ENCODE measurements around the gene SDK2.

SDK2 gene

DNA sequence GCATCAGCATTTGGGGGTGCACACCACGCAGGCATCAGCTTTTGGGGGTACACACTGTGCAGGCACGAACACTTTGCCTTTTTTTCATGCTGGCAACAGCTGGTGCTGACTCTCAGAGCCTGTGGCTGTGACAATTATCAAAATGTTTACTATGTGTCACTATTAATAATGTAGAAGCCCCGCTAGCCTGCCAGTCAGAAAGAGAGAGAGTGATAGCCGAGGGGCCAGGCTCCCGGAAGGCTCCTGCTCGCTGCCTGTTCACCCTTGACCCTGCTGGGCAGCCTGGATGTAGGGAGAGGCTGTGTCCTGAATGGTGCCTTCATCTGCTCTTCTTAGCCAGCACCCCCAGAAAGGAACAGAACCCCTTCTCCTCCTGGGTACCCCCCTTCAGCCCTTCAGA lies 61.9 kb downstream of the SDK2 start:
- Histone ChIP-seq H3K36me3 (ENCODE audit: control insufficient read depth in 1 of 2, insufficient read depth in 2 of 2, low read length in 2 of 2) (no peaks in the 10 kb centered on the region), H3K27me3 (ENCODE audit: low read depth, low read length) (no peaks in the 10 kb centered on the region), H3K27ac (ENCODE audit: low read length) (no peak overlapping the region), H3K9me3 (ENCODE audit: control insufficient read depth in 1 of 2, low read length in 2 of 2) (no peaks in the 10 kb centered on the region), H3K4me3 (ENCODE audit: low read depth in 1 of 2, low read length in 2 of 2) (no peak overlapping the region), H3K4me1 (ENCODE audit: control insufficient read depth in 1 of 2, insufficient read depth in 2 of 2, low read length in 2 of 2) (no peaks in the 10 kb centered on the region)

DNA sequence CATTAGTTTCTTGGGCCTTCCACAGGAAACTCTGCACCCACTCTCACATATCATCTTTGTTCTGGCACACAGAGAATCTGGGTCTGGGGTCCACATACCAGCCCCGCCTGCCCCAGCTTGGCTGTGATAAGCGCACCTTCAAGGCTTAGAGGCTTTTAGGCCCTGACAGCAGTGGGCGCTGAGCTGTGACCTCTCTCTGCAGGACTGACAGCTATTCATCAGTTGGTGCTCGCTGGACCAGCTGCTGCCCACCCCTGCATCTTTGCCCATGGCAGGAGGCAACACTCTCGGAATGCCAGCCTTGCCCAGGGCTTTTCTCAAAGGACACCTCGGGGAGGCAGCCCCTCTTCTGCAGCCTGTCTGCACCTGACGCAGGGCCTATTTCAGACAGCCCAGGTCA lies 62.9 kb downstream of the SDK2 start:
- Histone ChIP-seq H3K27ac (ENCODE audit: low read length) (no peak overlapping the region), H3K36me3 (ENCODE audit: control insufficient read depth in 1 of 2, insufficient read depth in 2 of 2, low read length in 2 of 2) (no peaks in the 10 kb centered on the region), H3K4me1 (ENCODE audit: control insufficient read depth in 1 of 2, insufficient read depth in 2 of 2, low read length in 2 of 2) (no peaks in the 10 kb centered on the region), H3K9me3 (ENCODE audit: control insufficient read depth in 1 of 2, low read length in 2 of 2) (no peaks in the 10 kb centered on the region), H3K4me3 (ENCODE audit: low read depth in 1 of 2, low read length in 2 of 2) (no peak overlapping the region), H3K27me3 (ENCODE audit: low read depth, low read length) (no peaks in the 10 kb centered on the region)

DNA sequence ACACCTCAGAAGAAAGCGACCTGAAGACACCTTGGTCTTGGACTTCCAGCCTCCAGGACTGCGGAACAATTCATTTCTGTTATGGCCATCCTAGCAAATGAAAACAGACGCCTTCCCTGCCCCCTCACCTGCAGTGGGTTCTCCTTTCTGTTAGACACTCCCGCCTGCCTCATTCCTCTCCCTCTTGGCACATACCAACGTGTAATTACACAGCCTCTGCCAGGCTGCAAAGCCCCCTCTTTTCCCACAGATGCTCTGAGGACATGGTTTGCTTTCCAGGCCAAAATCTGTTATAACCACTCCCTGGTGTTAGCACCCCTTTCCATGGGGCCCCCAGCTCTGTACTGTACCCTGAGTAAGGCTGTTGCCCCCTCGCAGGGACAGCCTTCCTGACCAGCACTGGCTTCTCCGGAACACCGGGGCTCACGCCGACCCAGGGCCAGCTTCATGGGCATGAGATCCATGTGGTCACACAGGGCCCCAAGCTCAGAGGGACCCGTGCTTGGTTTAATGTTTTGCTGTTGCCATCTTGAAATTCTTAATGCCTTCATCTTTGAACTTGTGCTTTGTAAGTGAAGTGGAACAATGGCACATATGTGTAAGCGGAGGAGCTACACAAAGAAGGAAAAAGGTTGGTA lies 64.1 kb downstream of the SDK2 start:
- no peaks in the 10 kb centered on the region for H3K27me3 ChIP-seq (ENCODE audit: low read depth, low read length)
- no peaks in the 10 kb centered on the region for H3K9me3 ChIP-seq (ENCODE audit: control insufficient read depth in 1 of 2, low read length in 2 of 2)
- H3K27ac ChIP-seq (ENCODE audit: low read length) = no peak overlapping the region
- no peak overlapping the region for H3K4me3 ChIP-seq (ENCODE audit: low read depth in 1 of 2, low read length in 2 of 2)
- no peaks in the 10 kb centered on the region for H3K36me3 ChIP-seq (ENCODE audit: control insufficient read depth in 1 of 2, insufficient read depth in 2 of 2, low read length in 2 of 2)
- H3K4me1 ChIP-seq (ENCODE audit: control insufficient read depth in 1 of 2, insufficient read depth in 2 of 2, low read length in 2 of 2) = no peaks in the 10 kb centered on the region

- no peak overlapping the region for H3K27ac ChIP-seq (ENCODE audit: low read length)
- H3K27me3 ChIP-seq (ENCODE audit: low read depth, low read length) = no peaks in the 10 kb centered on the region
Observed at GRCh38 chr17:73576556-73577098, 67.6 kb downstream of the SDK2 start.

GRCh38 chr17:73575470-73576221 lies 68.6 kb downstream of the SDK2 start:
- H3K4me3 ChIP-seq (ENCODE audit: low read depth in 1 of 2, low read length in 2 of 2) = no peak overlapping the region
- no peaks in the 10 kb centered on the region for H3K36me3 ChIP-seq (ENCODE audit: control insufficient read depth in 1 of 2, insufficient read depth in 2 of 2, low read length in 2 of 2)
- H3K9me3 ChIP-seq (ENCODE audit: control insufficient read depth in 1 of 2, low read length in 2 of 2) = no peaks in the 10 kb centered on the region
- H3K27ac ChIP-seq (ENCODE audit: low read length) = no peak overlapping the region
- H3K4me1 ChIP-seq (ENCODE audit: control insufficient read depth in 1 of 2, insufficient read depth in 2 of 2, low read length in 2 of 2) = no peaks in the 10 kb centered on the region
- no peaks in the 10 kb centered on the region for H3K27me3 ChIP-seq (ENCODE audit: low read depth, low read length)

More at GRCh38 chr17:73576556-73577098, 67.6 kb downstream of the SDK2 start:
- H3K4me3 ChIP-seq (ENCODE audit: low read depth in 1 of 2, low read length in 2 of 2) = no peak overlapping the region
- H3K36me3 ChIP-seq (ENCODE audit: control insufficient read depth in 1 of 2, insufficient read depth in 2 of 2, low read length in 2 of 2) = no peaks in the 10 kb centered on the region
- no peaks in the 10 kb centered on the region for H3K4me1 ChIP-seq (ENCODE audit: control insufficient read depth in 1 of 2, insufficient read depth in 2 of 2, low read length in 2 of 2)
- H3K9me3 ChIP-seq (ENCODE audit: control insufficient read depth in 1 of 2, low read length in 2 of 2) = no peaks in the 10 kb centered on the region

DNA sequence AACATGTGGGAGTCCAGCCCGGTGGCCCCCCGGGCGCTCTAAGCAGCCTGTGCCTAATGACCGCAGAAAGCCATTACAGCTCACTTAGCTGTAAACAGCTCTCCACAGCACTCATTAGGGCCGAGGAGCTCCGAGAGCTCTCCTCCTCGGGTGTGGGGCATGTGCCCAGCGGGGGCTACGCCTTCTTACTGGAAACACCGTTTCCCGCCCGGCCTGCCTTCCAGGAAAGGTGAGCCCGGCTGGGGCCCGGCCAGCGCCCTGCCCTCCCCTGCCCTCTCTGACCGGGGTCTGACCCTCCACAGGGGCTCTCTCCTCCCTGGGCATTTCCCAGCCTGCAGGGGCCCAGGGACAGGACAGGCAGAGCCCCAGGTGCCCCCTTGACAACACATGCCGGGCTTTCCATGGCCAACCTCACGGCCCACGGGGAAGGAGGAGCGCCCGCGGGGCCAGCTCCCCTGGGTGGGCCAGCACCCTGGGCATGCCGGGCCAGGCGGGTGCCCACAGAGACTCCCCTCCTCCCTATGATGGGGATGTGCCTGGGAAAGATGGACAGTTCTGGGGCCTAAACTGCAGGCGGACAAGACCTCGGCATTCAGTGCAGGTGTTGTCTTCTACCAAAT lies 72.6 kb downstream of the SDK2 start:
- Histone ChIP-seq H3K4me3 (ENCODE audit: low read depth in 1 of 2, low read length in 2 of 2) (no peak overlapping the region), H3K27ac (ENCODE audit: low read length) (no peak overlapping the region), H3K4me1 (ENCODE audit: control insufficient read depth in 1 of 2, insufficient read depth in 2 of 2, low read length in 2 of 2) (no peaks in the 10 kb centered on the region), H3K36me3 (ENCODE audit: control insufficient read depth in 1 of 2, insufficient read depth in 2 of 2, low read length in 2 of 2) (no peaks in the 10 kb centered on the region), H3K9me3 (ENCODE audit: control insufficient read depth in 1 of 2, low read length in 2 of 2) (no peaks in the 10 kb centered on the region), H3K27me3 (ENCODE audit: low read depth, low read length) (no peaks in the 10 kb centered on the region)

- Histone ChIP-seq H3K36me3 (ENCODE audit: control insufficient read depth in 1 of 2, insufficient read depth in 2 of 2, low read length in 2 of 2) (no peaks in the 10 kb centered on the region), H3K4me1 (ENCODE audit: control insufficient read depth in 1 of 2, insufficient read depth in 2 of 2, low read length in 2 of 2) (no peaks in the 10 kb centered on the region), H3K9me3 (ENCODE audit: control insufficient read depth in 1 of 2, low read length in 2 of 2) (no peaks in the 10 kb centered on the region), H3K27me3 (ENCODE audit: low read depth, low read length) (no peaks in the 10 kb centered on the region), H3K4me3 (ENCODE audit: low read depth in 1 of 2, low read length in 2 of 2) (no peak overlapping the region), H3K27ac (ENCODE audit: low read length) (no peak overlapping the region)
Observed at GRCh38 chr17:73569762-73570319, 74.4 kb downstream of the SDK2 start.

DNA sequence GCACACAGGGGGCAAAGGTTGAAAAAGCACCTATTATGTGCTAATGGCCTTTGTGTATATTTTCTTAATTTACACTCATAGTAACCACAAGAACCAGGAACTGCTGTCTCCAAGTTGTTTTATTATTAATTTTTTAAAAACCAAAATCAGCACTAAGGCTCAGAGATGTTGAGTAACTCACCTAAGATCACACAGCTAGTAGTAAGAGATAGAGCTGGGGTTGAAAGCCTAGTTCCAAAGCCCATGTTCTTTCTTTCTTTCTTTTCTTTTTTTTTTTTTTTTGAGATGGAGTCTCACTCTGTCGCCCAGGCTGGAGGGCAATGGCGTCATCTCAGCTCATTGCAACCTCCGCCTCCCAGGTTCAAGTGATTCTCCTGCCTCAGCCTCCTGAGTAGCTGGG lies 75.3 kb downstream of the SDK2 start:
- Histone ChIP-seq H3K4me1 (ENCODE audit: control insufficient read depth in 1 of 2, insufficient read depth in 2 of 2, low read length in 2 of 2) (no peaks in the 10 kb centered on the region), H3K4me3 (ENCODE audit: low read depth in 1 of 2, low read length in 2 of 2) (no peak overlapping the region), H3K27me3 (ENCODE audit: low read depth, low read length) (no peaks in the 10 kb centered on the region), H3K36me3 (ENCODE audit: control insufficient read depth in 1 of 2, insufficient read depth in 2 of 2, low read length in 2 of 2) (no peaks in the 10 kb centered on the region), H3K9me3 (ENCODE audit: control insufficient read depth in 1 of 2, low read length in 2 of 2) (no peaks in the 10 kb centered on the region), H3K27ac (ENCODE audit: low read length) (no peak overlapping the region)

- no peak overlapping the region for H3K4me3 ChIP-seq (ENCODE audit: low read depth in 1 of 2, low read length in 2 of 2)
- H3K9me3 ChIP-seq (ENCODE audit: control insufficient read depth in 1 of 2, low read length in 2 of 2) = no peaks in the 10 kb centered on the region
- no peak overlapping the region for H3K27ac ChIP-seq (ENCODE audit: low read length)
Observed at GRCh38 chr17:73566905-73567782, 77.1 kb downstream of the SDK2 start.

DNA sequence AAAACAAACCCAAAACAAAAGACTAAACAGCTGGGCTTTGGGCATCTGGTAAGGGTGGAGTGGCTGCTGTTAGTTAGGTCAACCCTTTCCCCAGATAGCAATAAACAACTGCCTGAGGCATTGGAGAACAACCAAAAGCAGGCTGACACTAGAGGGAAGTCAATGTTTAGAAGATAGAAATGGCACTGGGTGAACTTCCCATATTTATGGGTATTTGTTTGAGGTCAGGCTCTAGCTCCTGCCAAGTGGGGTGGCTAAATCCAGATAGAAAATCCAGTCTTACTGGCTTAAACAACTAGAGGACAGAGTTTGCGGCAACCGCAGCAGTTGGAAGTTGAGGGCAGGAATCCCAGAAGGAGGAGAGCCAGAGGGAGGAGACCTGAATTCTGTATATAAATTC lies 79.4 kb downstream of the SDK2 start:
- Histone ChIP-seq H3K36me3 (ENCODE audit: control insufficient read depth in 1 of 2, insufficient read depth in 2 of 2, low read length in 2 of 2) (no peaks in the 10 kb centered on the region), H3K9me3 (ENCODE audit: control insufficient read depth in 1 of 2, low read length in 2 of 2) (no peaks in the 10 kb centered on the region), H3K4me3 (ENCODE audit: low read depth in 1 of 2, low read length in 2 of 2) (no peak overlapping the region), H3K27me3 (ENCODE audit: low read depth, low read length) (no peaks in the 10 kb centered on the region), H3K4me1 (ENCODE audit: control insufficient read depth in 1 of 2, insufficient read depth in 2 of 2, low read length in 2 of 2) (no peaks in the 10 kb centered on the region), H3K27ac (ENCODE audit: low read length) (no peak overlapping the region)

More at GRCh38 chr17:73566905-73567782, 77.1 kb downstream of the SDK2 start:
- H3K36me3 ChIP-seq (ENCODE audit: control insufficient read depth in 1 of 2, insufficient read depth in 2 of 2, low read length in 2 of 2) = no peaks in the 10 kb centered on the region
- no peaks in the 10 kb centered on the region for H3K4me1 ChIP-seq (ENCODE audit: control insufficient read depth in 1 of 2, insufficient read depth in 2 of 2, low read length in 2 of 2)
- no peaks in the 10 kb centered on the region for H3K27me3 ChIP-seq (ENCODE audit: low read depth, low read length)

Data from muscle layer of duodenum (tissue), 2 donors.